Measurements from ENCODE around the gene MCL1. TPM values are rescaled to one million over a fixed set of nuclear protein-coding genes. Genes with fewer than 3 reads are reported as not detected.
"Not testable (repeated sequence)": the region's sequence is repeated elsewhere in the genome, so short reads cannot be mapped to it uniquely, and the experiment has no call there.

MCL1 gene
- total RNA-seq, 2 experiments from 2014 or later, result 185 to 265 TPM

GRCh38 chr1:150573648-150574071 is 5.8 kb downstream of the MCL1 start:
- H3K4me1 Mint-ChIP-seq, result peaks cover 61% of the 10 kb centered on the region
- CTCF ChIA-PET, result interaction anchor here (13.5 to 26.4 kb wide), 2 partner anchors 10 to 47 kb away, joined by 239 to 461 read pairs; partner anchors contain the start of gene ENSA

GRCh38 chr1:150572918-150573647 is 6.3 kb downstream of the MCL1 start:
- H3K4me1 Mint-ChIP-seq, result peaks cover 67% of the 10 kb centered on the region
- no peaks in the 10 kb centered on the region for H3K27me3 Mint-ChIP-seq
- peaks cover 86% of the 10 kb centered on the region for H3K36me3 Mint-ChIP-seq (ENCODE audit: low read depth)
- H3K9me3 Mint-ChIP-seq (ENCODE audit: low read depth), result no peaks in the 10 kb centered on the region
- POLR2A ChIA-PET, result interaction anchor here (0.6 to 11.8 kb wide), 6 partner anchors 10 to 432 kb away, joined by 3 to 333 read pairs (median 4); partner anchors contain the start of genes ENSA and GOLPH3L
- peak overlapping the region; percentile 98 for H3K27ac Mint-ChIP-seq
- H3K4me3 Mint-ChIP-seq, result peak overlapping the region; percentile 95
- DNase-seq (no peak), ATAC-seq (no peak)
- CTCF ChIA-PET, result interaction anchor here (13.5 to 26.4 kb wide), 2 partner anchors 9 to 48 kb away, joined by 239 to 461 read pairs; partner anchors contain the start of gene ENSA
- intact Hi-C loops (cut with DNase I, micrococcal nuclease), result no loop called here

More at GRCh38 chr1:150573648-150574071, 5.8 kb downstream of the MCL1 start:
- peak; percentile 60 for DNase-seq
- intact Hi-C loops (cut with DNase I, micrococcal nuclease); H3K9me3 Mint-ChIP-seq (ENCODE audit: low read depth); ATAC-seq; H3K27me3 Mint-ChIP-seq: not testable (repeated sequence)
- POLR2A ChIA-PET, result interaction anchor here (0.7 to 11.8 kb wide), 5 partner anchors 11 to 56 kb away, joined by 3 to 333 read pairs (median 4); partner anchors contain the start of gene ENSA
- H3K4me3 Mint-ChIP-seq, result peak overlapping the region; percentile 95
- peaks cover 92% of the 10 kb centered on the region for H3K36me3 Mint-ChIP-seq (ENCODE audit: low read depth)
- peak overlapping the region; percentile 98 for H3K27ac Mint-ChIP-seq

- H3K4me1 Mint-ChIP-seq, result peaks cover 95% of the 10 kb centered on the region
- CTCF ChIA-PET, result interaction anchor here (0.6 to 26.4 kb wide), 7 partner anchors 7 to 1025 kb away, joined by 3 to 461 read pairs (median 4); partner anchors contain the start of genes ENSA and MCL1
- intact Hi-C loops (cut with DNase I, micrococcal nuclease), result loop anchor here in 1 of 2 experiments (1.0 to 10.0 kb wide), 3 partner anchors 61 to 596 kb away; partner anchors contain the start of genes CTSS, ENSA, LYSMD1 and SCNM1
- ATAC-seq, result peak; percentile 3
- POLR2A ChIA-PET, result interaction anchor here (0.6 to 4.9 kb wide), 9 partner anchors 9 to 492 kb away, joined by 3 to 105 read pairs (median 11); partner anchors contain the start of genes ENSA, GOLPH3L, MCL1 and MLLT11
- peak overlapping the region; percentile 99 for H3K27ac Mint-ChIP-seq
- peak overlapping the region; percentile 73 for H3K4me3 Mint-ChIP-seq
- H3K9me3 Mint-ChIP-seq (ENCODE audit: low read depth), result no peaks in the 10 kb centered on the region
- no peaks in the 10 kb centered on the region for H3K27me3 Mint-ChIP-seq
- peaks cover 49% of the 10 kb centered on the region for H3K36me3 Mint-ChIP-seq (ENCODE audit: low read depth)
- no peak for DNase-seq
Observed at GRCh38 chr1:150568594-150568966, 10.8 kb downstream of the MCL1 start.

GRCh38 chr1:150567717-150568593 is 11.5 kb downstream of the MCL1 start:
- POLR2A ChIA-PET, result interaction anchor here (0.6 to 4.9 kb wide), 9 partner anchors 9 to 492 kb away, joined by 3 to 105 read pairs (median 11); partner anchors contain the start of genes ENSA, GOLPH3L, MCL1 and MLLT11

GRCh38 chr1:150567341-150567716 is 12.1 kb downstream of the MCL1 start:
- peak overlapping the region; percentile 99 for H3K27ac Mint-ChIP-seq
- H3K4me1 Mint-ChIP-seq, result peaks cover 94% of the 10 kb centered on the region
- POLR2A ChIA-PET, result interaction anchor here (0.7 to 4.9 kb wide), 8 partner anchors 8 to 493 kb away, joined by 3 to 105 read pairs (median 14); partner anchors contain the start of genes ENSA, MCL1 and MLLT11
- H3K4me3 Mint-ChIP-seq, result peak overlapping the region; percentile 73
- ATAC-seq, result peak; percentile 35
- CTCF ChIA-PET, result interaction anchor here (1.0 to 26.4 kb wide), 5 partner anchors 8 to 590 kb away, joined by 3 to 461 read pairs (median 5); partner anchors contain the start of genes ENSA and MCL1
- peaks cover 36% of the 10 kb centered on the region for H3K36me3 Mint-ChIP-seq (ENCODE audit: low read depth)
- H3K9me3 Mint-ChIP-seq (ENCODE audit: low read depth), result no peaks in the 10 kb centered on the region
- peak; percentile 80 for DNase-seq
- no peaks in the 10 kb centered on the region for H3K27me3 Mint-ChIP-seq
- intact Hi-C loops (cut with DNase I, micrococcal nuclease), result loop anchor here (1.0 to 10.0 kb wide), 7 partner anchors 10 to 597 kb away; partner anchors contain the start of genes CTSS (in 1 of the 2), ENSA (in 1 of the 2), LYSMD1 (in 1 of the 2) and SCNM1 (in 1 of the 2)

More at GRCh38 chr1:150567717-150568593, 11.5 kb downstream of the MCL1 start:
- H3K4me1 Mint-ChIP-seq, result peaks cover 95% of the 10 kb centered on the region
- peak; percentile 24 for ATAC-seq
- no peaks in the 10 kb centered on the region for H3K27me3 Mint-ChIP-seq
- H3K27ac Mint-ChIP-seq, result peak overlapping the region; percentile 99
- H3K4me3 Mint-ChIP-seq, result peak overlapping the region; percentile 73
- intact Hi-C loops (cut with DNase I, micrococcal nuclease), result loop anchor here (1.0 to 10.0 kb wide), 7 partner anchors 9 to 597 kb away; partner anchors contain the start of genes ENSA (in 2 of the 2), CTSS (in 1 of the 2), LYSMD1 (in 1 of the 2) and SCNM1 (in 1 of the 2)
- peaks cover 43% of the 10 kb centered on the region for H3K36me3 Mint-ChIP-seq (ENCODE audit: low read depth)
- H3K9me3 Mint-ChIP-seq (ENCODE audit: low read depth), result no peaks in the 10 kb centered on the region
- peak; percentile 76 for DNase-seq
- CTCF ChIA-PET, result interaction anchor here (0.6 to 26.4 kb wide), 8 partner anchors 7 to 1026 kb away, joined by 3 to 461 read pairs (median 4); partner anchors contain the start of genes ENSA and MCL1

GRCh38 chr1:150566589-150567340 is 12.6 kb downstream of the MCL1 start:
- CTCF ChIA-PET, result interaction anchor here (10.1 to 26.4 kb wide), 2 partner anchors 10 to 54 kb away, joined by 239 to 461 read pairs; partner anchors contain the start of genes ENSA and MCL1
- H3K9me3 Mint-ChIP-seq (ENCODE audit: low read depth), result no peaks in the 10 kb centered on the region
- peaks cover 89% of the 10 kb centered on the region for H3K4me1 Mint-ChIP-seq
- POLR2A ChIA-PET, result interaction anchor here (0.7 to 7.7 kb wide), 10 partner anchors 8 to 359 kb away, joined by 3 to 333 read pairs (median 14); partner anchors contain the start of genes ENSA, MCL1 and SETDB1
- intact Hi-C loops (cut with DNase I, micrococcal nuclease), result loop anchor here (1.0 to 10.0 kb wide), 7 partner anchors 11 to 598 kb away; partner anchors contain the start of genes CTSS (in 1 of the 2), ENSA (in 1 of the 2), LYSMD1 (in 1 of the 2) and SCNM1 (in 1 of the 2)
- peak overlapping the region; percentile 99 for H3K27ac Mint-ChIP-seq
- peak overlapping the region; percentile 73 for H3K4me3 Mint-ChIP-seq
- H3K27me3 Mint-ChIP-seq, result no peaks in the 10 kb centered on the region
- H3K36me3 Mint-ChIP-seq (ENCODE audit: low read depth), result peaks cover 31% of the 10 kb centered on the region
- DNase-seq, result no peak
- ATAC-seq, result no peak

- peak overlapping the region; percentile 22 for H3K4me3 Mint-ChIP-seq
- H3K9me3 Mint-ChIP-seq (ENCODE audit: low read depth); H3K27me3 Mint-ChIP-seq; ATAC-seq; DNase-seq: not testable (repeated sequence)
- peak overlapping the region; percentile 99 for H3K27ac Mint-ChIP-seq
- ChIA-PET CTCF (interaction anchor here (0.6 to 26.4 kb wide), 5 partner anchors 11 to 433 kb away, joined by 3 to 461 read pairs (median 3); partner anchors contain the start of genes ENSA and MCL1), POLR2A (interaction anchor here (0.6 to 7.7 kb wide), 8 partner anchors 10 to 360 kb away, joined by 3 to 333 read pairs (median 8); partner anchors contain the start of genes ENSA, MCL1, RPRD2 and SETDB1)
- H3K4me1 Mint-ChIP-seq, result peaks cover 84% of the 10 kb centered on the region
- intact Hi-C loops (cut with DNase I, micrococcal nuclease), result loop anchor here in 1 of 2 experiments (10.0 kb wide), 2 partner anchors 199 to 599 kb away; partner anchors contain the start of genes CTSS, LYSMD1 and SCNM1
- peaks cover 18% of the 10 kb centered on the region for H3K36me3 Mint-ChIP-seq (ENCODE audit: low read depth)
Observed at GRCh38 chr1:150565240-150565991, 14.0 kb downstream of the MCL1 start.

- peaks cover 80% of the 10 kb centered on the region for H3K4me1 Mint-ChIP-seq
- peak overlapping the region; percentile 81 for H3K4me3 Mint-ChIP-seq
- peaks cover 9% of the 10 kb centered on the region for H3K36me3 Mint-ChIP-seq (ENCODE audit: low read depth)
- ChIA-PET CTCF (interaction anchor here (0.5 to 26.4 kb wide), 4 partner anchors 11 to 57 kb away, joined by 3 to 461 read pairs (median 122); partner anchors contain the start of genes ENSA and MCL1), POLR2A (interaction anchor here (0.6 to 7.7 kb wide), 14 partner anchors 11 to 361 kb away, joined by 3 to 333 read pairs (median 4); partner anchors contain the start of genes ENSA, MCL1 and SETDB1)
- H3K27me3 Mint-ChIP-seq, result no peaks in the 10 kb centered on the region
- peak overlapping the region; percentile 99 for H3K27ac Mint-ChIP-seq
- no peaks in the 10 kb centered on the region for H3K9me3 Mint-ChIP-seq (ENCODE audit: low read depth)
- DNase-seq (peak; percentile 64), ATAC-seq (no peak)
- intact Hi-C loops (cut with DNase I, micrococcal nuclease), result loop anchor here (5.0 to 10.0 kb wide), 11 partner anchors 77 to 763 kb away; partner anchors contain the start of genes ARNT (in 1 of the 2), CA14 (in 1 of the 2), CDC42SE1 (in 1 of the 2) and CTSS (in 1 of the 2)
Observed at GRCh38 chr1:150564051-150564991, 15.1 kb downstream of the MCL1 start.
